HepG2 (cell line): ENCODE data around the gene BEX1. TPM values are rescaled to one million over a fixed set of nuclear protein-coding genes. Genes with fewer than 3 reads are reported as not detected.

Source experiments
- ATAC-seq: fragments of 200-7000 bp; cut with Tn5 transposase; 3 replicates; pipeline ENCODE4 v1.9.1; 2020; ENCODE audit warnings: mild to moderate bottlenecking, moderate library complexity
- BruUV-seq: library from RNA; stranded (reverse); fragments of 400-500 nt; replicated peaks from 2 replicates; lab custom pipeline; 2021; lab: Mats Ljungman, UMichigan
- CTCF ChIA-PET: fragments of 300-600 bp; formaldehyde crosslinking; extraction: SDS; loops from one replicate; lab custom pipeline; 2021; ENCODE audit warnings: low total read pairs, inconsistent platforms, low intra/inter-chr PET ratio; lab: Yijun Ruan, JAX
- POLR2A ChIA-PET: fragments of 350-600 bp; sonication (Branson Sonifier 250); formaldehyde crosslinking; loops from one replicate; lab custom pipeline; 2020; ENCODE audit warnings: antibody characterized with exemption, inconsistent platforms; lab: Yijun Ruan, JAX
- DNase-seq: peaks from one replicate; pipeline ENCODE4 v3.0.0-alpha.2; 2015; ENCODE audit warnings: low spot score
- FAIRE-seq: peaks from 3 replicates; lab custom pipeline; 2011; peaks lifted over from hg19 to GRCh38; lab: Jason Lieb, UNC
- H2AFZ ChIP-seq: one replicate; pipeline ENCODE4 v1.6.1; 2011; ENCODE audit warnings: low read length, inconsistent platforms
- H3K27ac ChIP-seq: fragments of 300-600 bp; 3 replicates; pipeline ENCODE4 v1.8.0; 2011; ENCODE audit warnings: mixed run types, mild to moderate bottlenecking, mixed read lengths, low read length, inconsistent platforms; ENCODE audit not compliant: insufficient read depth; ENCODE audit errors: extremely low read length
- H3K27me3 ChIP-seq, 2 experiments: fragments of 200-600 bp in 1 of 2; 2 replicates in 1 of 2; 3 replicates in 1 of 2; pipeline versions ENCODE4 v1.6.0 to v1.8.0; 2011; ENCODE audit warnings: low read length in 2 of 2, mild to moderate bottlenecking in 2 of 2, moderate library complexity in 2 of 2, inconsistent platforms in 1 of 2; ENCODE audit not compliant: insufficient read depth in 2 of 2, control insufficient read depth in 1 of 2
- H3K36me3 ChIP-seq, 2 experiments: fragments of 200-600 bp in 1 of 2; replicated peaks in 1 of 2; 2 replicates in 1 of 2; 3 replicates in 1 of 2; pipeline versions ENCODE4 v1.5.1 to v1.8.0; 2011; ENCODE audit warnings: low read length in 2 of 2, inconsistent platforms in 1 of 2; ENCODE audit not compliant: insufficient read depth in 2 of 2, control insufficient read depth in 1 of 2
- H3K4me1 ChIP-seq: 2 replicates; pipeline ENCODE4 v1.5.1; 2012; ENCODE audit warnings: low read length, inconsistent platforms; ENCODE audit not compliant: insufficient read depth
- H3K4me2 ChIP-seq: 2 replicates; pipeline ENCODE4 v1.6.0; 2011; ENCODE audit warnings: low read depth, low read length, inconsistent platforms
- H3K4me3 ChIP-seq, 3 experiments: fragments of 200-600 bp in 1 of 3; sonication (generic), shearing (Covaris generic) in 1 of 3; replicated peaks in 1 of 3; 2 replicates each; pipeline ENCODE4 v1.5.1; 2011 to 2016; ENCODE audit warnings: low read length in 3 of 3, inconsistent platforms in 2 of 3, low read depth in 2 of 3, mild to moderate bottlenecking in 2 of 3, control low read depth in 1 of 3, mixed read lengths in 1 of 3; ENCODE audit not compliant: insufficient read depth in 1 of 3
- H3K79me2 ChIP-seq: one replicate; pipeline ENCODE4 v1.6.1; 2011; ENCODE audit warnings: low read length, inconsistent platforms; ENCODE audit not compliant: insufficient read depth
- H3K9ac ChIP-seq: 2 replicates; pipeline ENCODE4 v1.6.0; 2011; ENCODE audit warnings: mild to moderate bottlenecking, low read depth, low read length, inconsistent platforms; ENCODE audit not compliant: insufficient read depth
- H3K9me3 ChIP-seq: 2 replicates; pipeline ENCODE4 v1.5.1; 2012; ENCODE audit warnings: mild to moderate bottlenecking, low read length
- H4K20me1 ChIP-seq: 2 replicates; pipeline ENCODE4 v1.6.0; 2011; ENCODE audit warnings: inconsistent platforms, mild to moderate bottlenecking, low read length, moderate library complexity; ENCODE audit not compliant: insufficient read depth
- ARID2 ChIP-seq: sonication (generic); formaldehyde crosslinking; IDR thresholded peaks from 2 replicates; pipeline ENCODE4 v1.8.1; 2022; ENCODE audit warnings: mild to moderate bottlenecking, missing genetic modification reagents, borderline replicate concordance
- DDIT3 ChIP-seq: sonication (generic); formaldehyde crosslinking; IDR thresholded peaks from 2 replicates; pipeline ENCODE4 v1.4.0; 2020; ENCODE audit warnings: mild to moderate bottlenecking, missing genetic modification reagents
- LRRFIP1 ChIP-seq: sonication (generic); formaldehyde crosslinking; conservative IDR thresholded peaks from 2 replicates; pipeline ENCODE4 v1.4.0; 2020; ENCODE audit warnings: missing genetic modification reagents
- MATR3 ChIP-seq: sonication (generic); formaldehyde crosslinking; IDR thresholded peaks from 2 replicates; pipeline ENCODE4 v1.4.0; 2020; ENCODE audit warnings: missing genetic modification reagents
- RCOR2 ChIP-seq: IDR thresholded peaks from 2 replicates; pipeline ENCODE4 v1.6.1; 2016; ENCODE audit warnings: missing biosample characterization, missing genetic modification reagents
- ZMAT5 ChIP-seq: sonication (generic); formaldehyde crosslinking; IDR thresholded peaks from 2 replicates; pipeline ENCODE4 v1.5.0; 2020; ENCODE audit warnings: mild to moderate bottlenecking, low read depth, missing genetic modification reagents, borderline replicate concordance
- ZNF136 ChIP-seq: sonication (generic); formaldehyde crosslinking; IDR thresholded peaks from 2 replicates; pipeline ENCODE4 v1.8.1; 2022; ENCODE audit warnings: low read depth, mild to moderate bottlenecking, moderate library complexity, missing genetic modification reagents
- ZNF264 ChIP-seq: sonication (generic); formaldehyde crosslinking; IDR thresholded peaks from 2 replicates; pipeline ENCODE4 v1.4.0; 2020; ENCODE audit warnings: missing genetic modification reagents
- ZNF572 ChIP-seq: sonication (generic); formaldehyde crosslinking; IDR thresholded peaks from 2 replicates; pipeline ENCODE4 v1.5.1; 2020; ENCODE audit warnings: mild to moderate bottlenecking, missing genetic modification reagents
- ZNF615 ChIP-seq: sonication (generic); formaldehyde crosslinking; IDR thresholded peaks from 2 replicates; pipeline ENCODE4 v1.5.0; 2020; ENCODE audit warnings: mild to moderate bottlenecking, missing genetic modification reagents, borderline replicate concordance
- ZNF646 ChIP-seq: sonication (generic); formaldehyde crosslinking; IDR thresholded peaks from 2 replicates; pipeline ENCODE4 v1.9.0; 2021; ENCODE audit warnings: mild to moderate bottlenecking, missing genetic modification reagents
- WGBS: methylation state at CpG from one replicate; pipeline ENCODE4 v1.1.6; 2017; ENCODE audit warnings: low lambda C conversion rate; 5-methylcytosine and 5-hydroxymethylcytosine counted together
- in situ Hi-C: cut with HindIII; loops from 2 replicates; pipeline ENCODE4 v1.10.0; 2017; ENCODE audit warnings: low pct_unique_long_range_greater_than_20kb; ENCODE audit not compliant: extremely low pct_ligation_motif_present
- intact Hi-C: fragments of 100-400 bp; cut with micrococcal nuclease; formaldehyde crosslinking; loops from one replicate; pipeline ENCODE4 v1.10.0; 2022; ENCODE audit not compliant: unreplicated experiment
- polyA plus RNA-seq, 8 experiments: library from polyadenylated mRNA; depleted of rRNA in 3 of 8; stranded (reverse) in 7 of 8; unstranded in 1 of 8; fragments of >200 nt; fragmentation: Illumina TruSeq in 4 of 8; extraction: Trizol in 4 of 8; gene quantifications; 2 replicates each; pipeline versions ENCODE4 v1.2.1 to v1.2.3, GENCODE V29; 2011 to 2016; ENCODE audit warnings: low read depth in 4 of 8, missing spikeins in 1 of 8, mixed read lengths in 1 of 8; ENCODE audit not compliant: insufficient read depth in 1 of 8
- total RNA-seq, 5 experiments: library from RNA; depleted of rRNA; stranded (reverse); fragments of >200 nt; fragmentation: Illumina TruSeq; extraction: Trizol; gene quantifications; 2 replicates each; pipeline ENCODE4 v1.2.3, GENCODE V29; 2016; ENCODE audit warnings: low read depth in 1 of 5
- TF ChIP-seq, protein P1 (sequence below): IDR thresholded peaks from 2 replicates; pipeline ENCODE4 v1.6.1; 2016; ENCODE audit warnings: control low read depth

Gene BEX1
- total and polyA plus RNA-seq, 2 of the 13 experiments (the other 11 are each of a cell fraction or from before 2014, with no cell fraction given), result 29.4 to 69.4 TPM

- Histone ChIP-seq H3K4me3 (no peak overlapping the region), H3K4me2 (no peak overlapping the region), H3K27me3 (no peaks in the 10 kb centered on the region), H3K9me3 (no peaks in the 10 kb centered on the region), H3K27ac (no peak overlapping the region), H3K9ac (no peak overlapping the region), H3K4me1 (no peaks in the 10 kb centered on the region), H3K36me3 (no peaks in the 10 kb centered on the region), H2AFZ (no peak overlapping the region), H3K79me2 (no peaks in the 10 kb centered on the region), H4K20me1 (no peaks in the 10 kb centered on the region)
- BruUV-seq, result no TSS peak
- CTCF ChIA-PET, result no interaction called here
- intact Hi-C loops, result no loop called here
- POLR2A ChIA-PET, result no interaction called here
- in situ Hi-C loops, result no loop called here
- no peak for ATAC-seq
- WGBS, result 25% methylated on average over 1 of the region's 6 CpGs
- FAIRE-seq, result no peak
- DNase-seq, result no peak
- no peak for TF ChIP-seq ZNF136 (CRISPR knock-in tag)
- no peak for TF ChIP-seq ZNF264
- TF ChIP-seq RCOR2 (CRISPR knock-in tag), result no peak
- TF ChIP-seq ZNF572, result no peak
- TF ChIP-seq ARID2 (CRISPR knock-in tag), result no peak
- TF ChIP-seq ZNF646 (CRISPR knock-in tag), result no peak
- TF ChIP-seq DDIT3, result no peak
- no peak for TF ChIP-seq MATR3 (CRISPR knock-in tag)
- no peak for TF ChIP-seq ZNF615 (CRISPR knock-in tag)
- TF ChIP-seq, protein P1, sequence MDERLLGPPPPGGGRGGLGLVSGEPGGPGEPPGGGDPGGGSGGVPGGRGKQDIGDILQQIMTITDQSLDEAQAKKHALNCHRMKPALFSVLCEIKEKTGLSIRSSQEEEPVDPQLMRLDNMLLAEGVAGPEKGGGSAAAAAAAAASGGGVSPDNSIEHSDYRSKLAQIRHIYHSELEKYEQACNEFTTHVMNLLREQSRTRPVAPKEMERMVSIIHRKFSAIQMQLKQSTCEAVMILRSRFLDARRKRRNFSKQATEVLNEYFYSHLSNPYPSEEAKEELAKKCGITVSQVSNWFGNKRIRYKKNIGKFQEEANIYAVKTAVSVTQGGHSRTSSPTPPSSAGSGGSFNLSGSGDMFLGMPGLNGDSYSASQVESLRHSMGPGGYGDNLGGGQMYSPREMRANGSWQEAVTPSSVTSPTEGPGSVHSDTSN (CRISPR knock-in tag), result no peak
- TF ChIP-seq LRRFIP1 (CRISPR knock-in tag), result no peak
- TF ChIP-seq ZMAT5 (CRISPR knock-in tag), result no peak
Observed at GRCh38 chrX:103081051-103081450, 17.1 kb upstream of the BEX1 start.
